T-helper 1 cell treated with Interleukin-12 subunit alpha and Interleukin-12 subunit beta and Interleukin-4 antibody, amounts not matched to agents 30 μg/mL and 1 μg/mL, for 36 hours (primary cell): Measurements from ENCODE around the gene NPR1.

Experiments
- H3K27ac Mint-ChIP-seq: one replicate; pipeline ENCODE4 v1.8.0; 2021; ENCODE audit warnings: mild to moderate bottlenecking, mixed read lengths
- H3K27me3 Mint-ChIP-seq: one replicate; pipeline ENCODE4 v1.8.0; 2021; ENCODE audit warnings: low read depth, mixed read lengths
- H3K36me3 Mint-ChIP-seq: one replicate; pipeline ENCODE4 v1.8.0; 2021; ENCODE audit warnings: low read depth, mixed read lengths
- H3K4me1 Mint-ChIP-seq: one replicate; pipeline ENCODE4 v1.8.0; 2021; ENCODE audit warnings: low read depth, mixed read lengths
- H3K4me3 Mint-ChIP-seq: one replicate; pipeline ENCODE4 v1.8.0; 2021; ENCODE audit warnings: mild to moderate bottlenecking, moderate library complexity, mixed read lengths
- H3K9me3 Mint-ChIP-seq: one replicate; pipeline ENCODE4 v1.8.0; 2021; ENCODE audit warnings: mixed read lengths

Gene NPR1

DNA sequence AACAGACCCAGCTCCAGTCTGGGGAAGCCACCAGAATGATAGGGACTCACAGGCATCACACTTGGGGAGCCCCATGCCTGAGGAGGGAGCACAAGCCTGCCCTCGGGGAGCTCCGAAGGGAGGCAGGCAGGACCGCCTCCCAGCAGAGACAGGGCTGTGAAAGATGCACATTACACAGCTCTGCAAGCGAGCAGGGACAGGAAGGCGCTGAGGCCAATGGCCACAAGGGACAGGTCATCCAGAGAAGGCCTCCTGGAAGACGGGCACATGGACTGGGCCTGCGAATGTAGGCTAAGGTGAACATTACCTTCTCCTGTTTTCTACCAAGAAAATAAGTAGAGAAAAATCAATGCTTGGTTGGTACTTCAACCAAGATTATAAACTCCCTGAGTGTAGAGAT lies 4.2 kb downstream of the NPR1 start:
- Mint-ChIP-seq H3K27me3 (peaks cover 60% of the 10 kb centered on the region), H3K4me3 (no peak overlapping the region), H3K9me3 (no peaks in the 10 kb centered on the region), H3K36me3 (peaks cover 3% of the 10 kb centered on the region), H3K27ac (no peak overlapping the region), H3K4me1 (peaks cover 12% of the 10 kb centered on the region)

DNA sequence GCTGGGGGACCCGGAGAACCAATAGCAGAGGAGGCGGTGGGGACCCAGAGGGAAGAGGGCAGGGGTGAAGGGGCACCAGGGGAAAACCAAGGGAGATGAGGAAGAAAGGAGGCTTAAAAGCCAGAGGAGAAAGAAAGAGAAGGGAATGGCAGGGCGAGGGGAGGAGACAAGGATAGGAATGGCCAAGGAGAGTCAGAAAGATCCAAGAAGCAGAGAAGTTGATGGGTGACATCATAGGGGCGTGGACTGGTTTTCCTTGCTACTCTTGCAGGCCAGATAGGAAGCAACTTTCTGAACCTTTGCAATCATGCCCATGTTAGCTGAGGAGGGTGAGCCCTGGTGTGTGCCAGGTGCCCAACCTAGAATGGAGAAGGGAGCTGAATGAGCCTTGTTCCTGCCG lies 5.4 kb downstream of the NPR1 start:
- Mint-ChIP-seq H3K36me3 (peaks cover 3% of the 10 kb centered on the region), H3K4me1 (peaks cover 4% of the 10 kb centered on the region), H3K4me3 (no peak overlapping the region), H3K27me3 (peaks cover 49% of the 10 kb centered on the region), H3K9me3 (no peaks in the 10 kb centered on the region), H3K27ac (no peak overlapping the region)

DNA sequence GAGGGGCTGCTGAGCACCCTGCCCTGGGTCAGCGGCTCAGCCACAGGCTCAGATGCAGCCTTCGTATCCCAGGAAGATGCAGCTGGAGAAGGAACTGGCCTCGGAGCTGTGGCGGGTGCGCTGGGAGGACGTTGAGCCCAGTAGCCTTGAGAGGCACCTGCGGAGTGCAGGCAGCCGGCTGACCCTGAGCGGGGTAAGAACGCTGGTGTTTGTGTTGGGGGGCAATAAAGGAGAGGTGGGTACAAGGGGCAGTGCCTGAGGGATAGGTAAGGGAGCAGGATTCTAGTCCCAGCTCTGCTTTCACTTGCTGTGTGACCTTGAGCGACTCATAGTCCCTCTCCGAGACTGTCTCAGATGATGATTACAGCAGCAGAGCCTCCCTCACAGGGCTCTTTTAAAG lies 6.4 kb downstream of the NPR1 start:
- Mint-ChIP-seq H3K4me1 (peaks cover 2% of the 10 kb centered on the region), H3K36me3 (peaks cover 2% of the 10 kb centered on the region), H3K27me3 (peaks cover 44% of the 10 kb centered on the region), H3K9me3 (no peaks in the 10 kb centered on the region), H3K27ac (no peak overlapping the region), H3K4me3 (no peak overlapping the region)

DNA sequence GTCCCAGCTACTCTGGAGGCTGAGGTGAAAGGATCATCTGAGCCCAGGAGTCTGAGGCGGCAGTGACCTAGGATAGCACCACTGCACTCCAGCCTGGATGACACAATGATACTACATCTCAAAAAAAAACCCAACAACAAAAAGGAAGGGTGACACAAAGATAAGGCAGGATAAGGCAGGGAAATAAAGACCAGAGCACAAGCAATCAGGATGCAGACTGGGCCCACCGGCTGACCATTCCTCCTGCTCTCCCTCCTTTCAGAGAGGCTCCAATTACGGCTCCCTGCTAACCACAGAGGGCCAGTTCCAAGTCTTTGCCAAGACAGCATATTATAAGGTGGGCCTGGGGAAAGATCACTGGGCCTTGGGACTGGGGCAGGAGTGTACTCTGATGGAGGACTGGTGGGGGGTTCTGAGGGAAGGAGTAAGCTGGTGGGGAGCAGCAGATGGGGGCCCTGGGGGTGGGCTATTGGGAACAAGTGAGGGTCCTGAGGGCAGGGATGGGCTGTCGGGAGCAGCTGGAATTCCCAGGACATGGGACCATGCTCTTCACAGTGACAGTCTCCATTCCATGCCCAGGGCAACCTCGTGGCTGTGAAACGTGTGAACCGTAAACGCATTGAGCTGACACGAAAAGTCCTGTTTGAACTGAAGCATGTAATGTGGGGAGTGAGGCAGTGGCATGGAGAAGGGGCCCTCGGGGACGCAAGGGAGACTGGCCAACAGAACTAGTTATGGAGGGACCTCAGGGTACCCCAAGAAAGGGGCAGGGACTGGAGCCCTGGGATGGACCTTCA lies 7.3 kb downstream of the NPR1 start:
- no peaks in the 10 kb centered on the region for H3K36me3 Mint-ChIP-seq

DNA sequence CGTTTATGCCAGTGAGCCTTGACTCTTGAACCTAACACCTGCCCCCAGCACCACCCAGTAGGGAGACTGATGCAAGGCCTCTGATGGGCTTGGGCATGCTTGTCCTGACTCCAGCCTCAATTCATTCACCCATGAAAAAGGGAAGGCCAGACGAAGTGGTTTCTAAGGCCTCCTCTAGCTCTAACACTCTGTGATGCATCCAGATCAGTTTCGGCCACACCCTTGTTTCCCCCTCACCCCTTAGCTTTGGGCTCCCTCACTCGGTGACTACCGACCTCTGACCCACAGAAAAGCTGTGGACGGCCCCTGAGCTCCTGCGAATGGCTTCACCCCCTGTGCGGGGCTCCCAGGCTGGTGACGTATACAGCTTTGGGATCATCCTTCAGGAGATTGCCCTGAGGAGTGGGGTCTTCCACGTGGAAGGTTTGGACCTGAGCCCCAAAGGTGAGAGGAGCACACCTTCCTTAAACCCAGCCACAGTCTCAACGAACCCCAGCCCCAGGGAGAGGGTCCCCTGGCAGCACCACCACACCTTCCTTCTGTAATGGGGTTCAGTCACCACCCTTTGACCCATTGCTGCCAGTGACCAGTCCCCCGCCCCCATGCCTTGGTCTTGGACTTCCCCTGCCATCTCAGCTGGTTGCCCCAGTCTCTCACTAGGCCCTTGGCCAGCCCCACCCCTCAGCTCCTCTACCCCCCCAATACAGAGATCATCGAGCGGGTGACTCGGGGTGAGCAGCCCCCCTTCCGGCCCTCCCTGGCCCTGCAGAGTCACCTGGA lies 9.0 kb downstream of the NPR1 start:
- H3K9me3 Mint-ChIP-seq: no peaks in the 10 kb centered on the region
- H3K4me3 Mint-ChIP-seq: no peak overlapping the region
- no peaks in the 10 kb centered on the region for H3K4me1 Mint-ChIP-seq
- no peak overlapping the region for H3K27ac Mint-ChIP-seq
- no peaks in the 10 kb centered on the region for H3K36me3 Mint-ChIP-seq
- H3K27me3 Mint-ChIP-seq: peaks cover 19% of the 10 kb centered on the region

More for the DNA sequence above, 7.3 kb downstream of the NPR1 start:
- H3K27me3 Mint-ChIP-seq: peaks cover 36% of the 10 kb centered on the region
- no peak overlapping the region for H3K27ac Mint-ChIP-seq
- H3K9me3 Mint-ChIP-seq: no peaks in the 10 kb centered on the region
- no peak overlapping the region for H3K4me3 Mint-ChIP-seq
- no peaks in the 10 kb centered on the region for H3K4me1 Mint-ChIP-seq

DNA sequence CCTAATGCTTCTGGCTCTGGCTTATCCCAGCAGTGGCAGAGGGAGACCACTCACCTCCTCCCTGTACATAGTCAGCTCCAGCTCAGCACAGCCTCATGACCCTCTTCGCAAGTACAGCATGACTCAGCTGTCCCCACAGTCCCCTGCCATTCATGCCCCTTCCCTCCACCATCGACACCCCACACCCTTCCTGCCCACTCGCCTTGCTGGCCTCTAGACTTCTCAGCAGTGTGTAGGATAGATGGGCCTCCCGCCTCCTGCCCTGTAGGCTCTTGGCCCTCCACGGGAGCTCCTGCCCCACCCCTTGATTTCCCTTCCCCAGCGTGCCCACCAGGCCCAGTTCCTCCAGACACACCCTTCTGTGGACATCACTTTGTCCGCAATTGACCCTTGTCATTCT lies 9.8 kb downstream of the NPR1 start:
- no peaks in the 10 kb centered on the region for H3K9me3 Mint-ChIP-seq
- no peak overlapping the region for H3K4me3 Mint-ChIP-seq
- peaks cover 14% of the 10 kb centered on the region for H3K27me3 Mint-ChIP-seq
- no peaks in the 10 kb centered on the region for H3K4me1 Mint-ChIP-seq
- H3K36me3 Mint-ChIP-seq: no peaks in the 10 kb centered on the region
- no peak overlapping the region for H3K27ac Mint-ChIP-seq

DNA sequence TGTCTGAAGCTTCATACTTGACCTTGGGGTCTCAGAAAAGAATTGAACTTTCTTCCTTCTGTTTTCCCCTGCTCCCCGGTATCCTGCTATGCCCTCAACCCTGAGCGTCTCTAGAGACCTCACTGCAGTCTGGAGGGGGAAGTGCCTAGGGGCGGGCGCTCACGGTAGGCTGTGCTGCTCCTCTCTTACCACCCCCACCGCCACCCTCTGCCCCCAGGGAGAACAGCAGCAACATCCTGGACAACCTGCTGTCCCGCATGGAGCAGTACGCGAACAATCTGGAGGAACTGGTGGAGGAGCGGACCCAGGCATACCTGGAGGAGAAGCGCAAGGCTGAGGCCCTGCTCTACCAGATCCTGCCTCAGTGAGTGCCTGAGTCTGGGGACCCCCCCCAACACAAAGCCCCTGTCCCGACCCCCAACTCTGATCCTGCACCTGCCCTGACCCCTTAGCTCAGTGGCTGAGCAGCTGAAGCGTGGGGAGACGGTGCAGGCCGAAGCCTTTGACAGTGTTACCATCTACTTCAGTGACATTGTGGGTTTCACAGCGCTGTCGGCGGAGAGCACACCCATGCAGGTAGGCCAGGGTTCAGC lies 10.3 kb downstream of the NPR1 start:
- peaks cover 9% of the 10 kb centered on the region for H3K27me3 Mint-ChIP-seq
- H3K9me3 Mint-ChIP-seq: no peaks in the 10 kb centered on the region
- H3K4me3 Mint-ChIP-seq: no peak overlapping the region
- H3K36me3 Mint-ChIP-seq: no peaks in the 10 kb centered on the region
- H3K4me1 Mint-ChIP-seq: no peaks in the 10 kb centered on the region
- H3K27ac Mint-ChIP-seq: no peak overlapping the region

DNA sequence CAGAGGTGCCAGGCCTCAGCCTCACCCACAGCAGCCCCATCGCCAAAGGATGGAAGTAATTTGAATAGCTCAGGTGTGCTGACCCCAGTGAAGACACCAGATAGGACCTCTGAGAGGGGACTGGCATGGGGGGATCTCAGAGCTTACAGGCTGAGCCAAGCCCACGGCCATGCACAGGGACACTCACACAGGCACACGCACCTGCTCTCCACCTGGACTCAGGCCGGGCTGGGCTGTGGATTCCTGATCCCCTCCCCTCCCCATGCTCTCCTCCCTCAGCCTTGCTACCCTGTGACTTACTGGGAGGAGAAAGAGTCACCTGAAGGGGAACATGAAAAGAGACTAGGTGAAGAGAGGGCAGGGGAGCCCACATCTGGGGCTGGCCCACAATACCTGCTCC lies 15.0 kb downstream of the NPR1 start:
- Mint-ChIP-seq H3K27me3 (no peaks in the 10 kb centered on the region), H3K36me3 (no peaks in the 10 kb centered on the region), H3K27ac (no peak overlapping the region), H3K4me1 (no peaks in the 10 kb centered on the region), H3K4me3 (no peak overlapping the region), H3K9me3 (no peaks in the 10 kb centered on the region)

DNA sequence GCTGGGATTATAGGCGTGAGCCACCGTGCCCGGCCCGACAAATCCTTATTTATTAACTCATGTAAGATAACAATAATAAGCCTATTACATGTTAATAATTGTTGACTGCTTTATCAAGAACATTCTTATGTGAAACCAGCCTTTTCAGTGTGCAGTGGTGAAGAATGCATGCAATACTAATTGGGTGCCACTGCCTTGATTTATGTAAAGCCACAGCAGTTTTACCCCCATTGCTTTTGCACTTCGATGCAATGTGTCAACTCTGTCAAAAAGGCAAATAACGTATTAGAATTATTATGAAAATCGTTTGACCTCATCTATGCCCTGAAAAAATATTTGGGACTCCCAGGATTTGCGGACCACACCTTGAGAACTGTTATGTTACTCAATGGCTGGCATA lies 18.3 kb downstream of the NPR1 start:
- H3K36me3 Mint-ChIP-seq: no peaks in the 10 kb centered on the region
- H3K9me3 Mint-ChIP-seq: no peaks in the 10 kb centered on the region
- H3K27me3 Mint-ChIP-seq: no peaks in the 10 kb centered on the region
- no peaks in the 10 kb centered on the region for H3K4me1 Mint-ChIP-seq
- no peak overlapping the region for H3K27ac Mint-ChIP-seq
- H3K4me3 Mint-ChIP-seq: no peak overlapping the region

DNA sequence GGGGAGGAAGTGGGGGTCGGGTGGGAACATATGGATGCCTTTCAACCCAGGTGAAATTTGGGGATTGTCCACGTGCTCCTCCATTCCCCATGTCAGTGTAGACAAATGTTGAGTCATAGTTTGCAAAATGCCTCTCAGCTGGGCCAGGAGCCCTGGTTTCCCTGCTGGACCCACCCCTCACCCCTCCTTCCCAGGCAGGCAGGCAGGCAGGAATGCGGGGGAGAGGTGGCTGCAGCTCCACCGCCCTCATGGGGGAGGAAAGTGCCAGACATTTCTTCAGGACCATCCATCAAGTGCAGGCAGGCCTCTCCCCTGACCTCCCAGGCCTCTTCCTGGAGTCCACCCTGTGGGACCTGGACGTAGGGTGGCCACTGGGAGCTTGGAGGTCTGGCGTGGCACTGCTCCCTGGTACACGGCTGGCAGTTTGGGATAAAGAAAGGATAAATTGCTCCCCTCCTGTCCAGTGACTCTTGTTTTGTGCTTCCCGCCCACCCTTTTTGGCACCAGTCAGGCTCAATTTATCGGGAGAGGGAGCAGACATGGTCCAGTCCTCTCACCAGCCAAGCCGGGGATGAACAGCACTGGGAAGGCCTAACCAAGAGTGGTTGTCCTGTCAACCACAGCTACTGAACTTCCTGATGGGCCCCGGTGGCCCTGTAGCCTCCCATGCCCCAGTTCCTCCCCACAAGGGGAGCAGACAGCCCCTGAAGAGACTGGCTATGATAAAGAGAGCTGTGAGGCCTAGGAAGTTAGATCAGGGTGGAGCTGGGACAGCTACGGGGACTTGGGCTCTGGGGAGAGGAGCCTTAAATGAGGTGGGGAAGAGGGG lies 18.9 kb downstream of the NPR1 start:
- Mint-ChIP-seq H3K9me3 (no peaks in the 10 kb centered on the region), H3K36me3 (no peaks in the 10 kb centered on the region), H3K27me3 (no peaks in the 10 kb centered on the region), H3K4me3 (no peak overlapping the region), H3K27ac (no peak overlapping the region), H3K4me1 (no peaks in the 10 kb centered on the region)

DNA sequence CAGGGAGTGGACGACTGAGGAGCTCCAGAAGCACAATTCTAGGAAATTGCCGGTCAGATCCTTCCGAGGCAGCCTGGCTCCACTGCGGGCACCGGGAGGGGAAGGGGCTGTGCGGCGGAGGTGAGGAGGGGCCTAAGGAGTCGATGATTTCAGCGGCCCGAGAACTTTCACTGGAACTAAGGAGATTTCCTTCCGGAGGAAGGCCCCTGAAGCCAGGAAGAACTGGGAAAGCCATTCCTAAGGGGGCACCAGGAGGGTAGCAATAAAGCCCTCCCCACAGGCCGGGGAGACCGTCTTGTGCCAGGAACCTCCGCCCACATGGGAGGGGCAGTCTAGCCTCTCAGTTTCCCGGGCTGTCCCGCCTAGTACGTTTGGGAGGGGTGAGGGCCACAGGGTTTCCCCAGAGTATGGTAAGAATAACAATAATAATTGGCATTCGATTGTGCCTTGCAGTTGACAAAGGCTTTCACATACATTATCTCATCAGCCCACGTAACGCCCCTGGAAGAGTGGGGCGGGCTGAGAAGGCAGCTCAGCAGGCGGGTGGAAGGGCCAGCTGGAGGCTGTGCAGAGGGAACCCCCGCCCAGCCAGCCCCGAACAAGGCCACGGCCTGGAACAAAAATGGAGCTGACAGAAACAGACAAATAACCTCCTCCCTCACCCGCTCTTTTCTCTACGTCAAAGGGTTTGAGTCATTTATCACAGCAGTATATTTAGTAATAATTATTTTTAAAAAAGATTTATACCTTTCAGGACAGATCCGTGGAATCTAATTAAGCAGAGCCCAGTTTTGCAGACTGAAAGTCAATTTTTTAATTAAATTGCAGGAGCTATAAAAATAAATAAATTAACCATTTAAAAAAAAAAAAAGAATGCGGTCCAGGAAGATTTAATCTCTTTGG lies 19.8 kb downstream of the NPR1 start:
- no peak overlapping the region for H3K4me3 Mint-ChIP-seq
- no peak overlapping the region for H3K27ac Mint-ChIP-seq
- H3K4me1 Mint-ChIP-seq: no peaks in the 10 kb centered on the region

DNA sequence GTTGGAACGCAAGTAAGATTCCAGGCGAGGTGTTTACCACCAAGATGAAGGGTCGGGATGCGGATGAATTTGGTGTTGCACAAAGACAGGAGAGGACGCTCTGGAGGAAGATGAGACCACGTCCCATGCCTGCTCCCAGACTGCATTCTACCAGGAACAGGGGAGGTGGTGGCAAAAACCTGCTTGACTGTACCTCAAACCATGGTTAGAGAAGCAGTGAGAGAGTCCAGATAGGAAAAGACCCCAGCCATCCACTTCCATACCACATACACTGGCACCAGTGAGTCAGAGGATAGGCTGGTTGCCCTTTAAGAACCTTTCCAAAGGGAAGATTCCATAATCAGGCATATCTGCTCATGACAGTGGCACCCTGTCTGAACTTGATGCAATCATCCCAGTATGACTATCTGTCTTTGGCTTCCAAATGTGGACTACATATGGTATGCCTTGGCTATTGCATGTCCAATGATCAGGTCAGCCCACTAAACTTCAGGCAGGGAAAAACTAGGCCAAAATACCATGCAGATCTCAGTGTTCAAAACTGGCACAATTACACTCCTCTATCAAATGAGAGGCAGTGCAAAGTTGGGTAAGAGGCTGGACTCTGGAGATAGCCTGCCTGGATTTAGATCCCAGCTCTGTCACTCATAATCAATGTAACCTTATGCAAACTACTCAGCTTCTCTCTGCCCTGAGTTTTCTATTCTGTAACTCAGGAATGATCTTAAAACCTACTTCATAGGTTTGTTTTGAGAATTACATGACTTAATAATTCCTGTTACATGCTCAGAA lies 20.6 kb downstream of the NPR1 start:
- Mint-ChIP-seq H3K27ac (no peak overlapping the region), H3K4me1 (no peaks in the 10 kb centered on the region), H3K4me3 (no peak overlapping the region), H3K9me3 (no peaks in the 10 kb centered on the region), H3K36me3 (no peaks in the 10 kb centered on the region), H3K27me3 (no peaks in the 10 kb centered on the region)

More for the DNA sequence above, 19.8 kb downstream of the NPR1 start:
- H3K9me3 Mint-ChIP-seq: no peaks in the 10 kb centered on the region
- H3K27me3 Mint-ChIP-seq: no peaks in the 10 kb centered on the region
- no peaks in the 10 kb centered on the region for H3K36me3 Mint-ChIP-seq

DNA sequence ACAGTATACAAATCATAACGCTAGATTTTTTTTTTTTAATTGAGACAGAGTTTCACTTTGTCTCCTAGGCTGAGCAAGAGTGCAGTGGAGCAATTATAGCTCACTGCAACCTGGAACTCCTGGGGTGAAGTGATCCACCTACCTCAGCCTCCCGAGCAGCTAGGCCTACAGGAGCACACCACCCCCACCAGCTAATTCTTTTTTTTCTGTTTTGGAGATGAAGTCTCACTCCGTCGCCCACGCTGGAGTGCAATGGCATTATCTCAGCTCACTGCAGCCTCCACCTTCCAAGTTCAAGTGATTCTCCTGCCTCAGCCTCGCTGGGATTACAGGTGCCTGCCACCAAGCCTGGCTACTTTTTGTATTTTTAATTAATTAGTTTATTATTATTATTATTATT lies 21.3 kb downstream of the NPR1 start:
- H3K27ac Mint-ChIP-seq: no peak overlapping the region
- no peaks in the 10 kb centered on the region for H3K9me3 Mint-ChIP-seq
- H3K4me1 Mint-ChIP-seq: no peaks in the 10 kb centered on the region
- H3K36me3 Mint-ChIP-seq: no peaks in the 10 kb centered on the region
- H3K27me3 Mint-ChIP-seq: no peaks in the 10 kb centered on the region
- H3K4me3 Mint-ChIP-seq: no peak overlapping the region
